ENCODE results near the gene BNIP2. TPM values are rescaled to one million over a fixed set of nuclear protein-coding genes. Genes with fewer than 3 reads are reported as not detected.

Gene BNIP2, protein sequence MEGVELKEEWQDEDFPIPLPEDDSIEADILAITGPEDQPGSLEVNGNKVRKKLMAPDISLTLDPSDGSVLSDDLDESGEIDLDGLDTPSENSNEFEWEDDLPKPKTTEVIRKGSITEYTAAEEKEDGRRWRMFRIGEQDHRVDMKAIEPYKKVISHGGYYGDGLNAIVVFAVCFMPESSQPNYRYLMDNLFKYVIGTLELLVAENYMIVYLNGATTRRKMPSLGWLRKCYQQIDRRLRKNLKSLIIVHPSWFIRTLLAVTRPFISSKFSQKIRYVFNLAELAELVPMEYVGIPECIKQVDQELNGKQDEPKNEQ
- total RNA-seq (59.5 TPM), polyA plus RNA-seq (ENCODE audit: insufficient read depth in 1 of 8, insufficient read length in 8 of 8, low replicate concordance in 1 of 8) (10 to 100 TPM; 30.4 to 59.8 (median 44.5) TPM)
- long read RNA-seq, donor 1, full-length matches to known transcripts: 13 of 13 reads
- long read RNA-seq, donor 1, partial matches to known transcripts: 0 of 13 reads
- long read RNA-seq, donor 1, other reads (novel, unspliced or antisense): 0 of 13 reads
- long read RNA-seq, donor 2, full-length matches to known transcripts: 2 of 2 reads
- long read RNA-seq, donor 2, partial matches to known transcripts: 0 of 2 reads
- long read RNA-seq, donor 2, other reads (novel, unspliced or antisense): 0 of 2 reads
- long read RNA-seq, donor 3, full-length matches to known transcripts: 15 of 452 reads
- long read RNA-seq, donor 3, partial matches to known transcripts: 400 of 452 reads
- long read RNA-seq, donor 3, other reads (novel, unspliced or antisense): 37 of 452 reads
- long read RNA-seq, donor 4, full-length matches to known transcripts: 8 of 8 reads
- long read RNA-seq, donor 4, partial matches to known transcripts: 0 of 8 reads
- long read RNA-seq, donor 4, other reads (novel, unspliced or antisense): 0 of 8 reads
- long read RNA-seq, donor 5, full-length matches to known transcripts: 13 of 13 reads
- long read RNA-seq, donor 5, partial matches to known transcripts: 0 of 13 reads
- long read RNA-seq, donor 5, other reads (novel, unspliced or antisense): 0 of 13 reads
- long read RNA-seq, donor 6, full-length matches to known transcripts: 14 of 2,934 reads
- long read RNA-seq, donor 6, partial matches to known transcripts: 2,860 of 2,934 reads
- long read RNA-seq, donor 6, other reads (novel, unspliced or antisense): 60 of 2,934 reads
- long read RNA-seq, donor 7, full-length matches to known transcripts: 12 of 12 reads
- long read RNA-seq, donor 7, partial matches to known transcripts: 0 of 12 reads
- long read RNA-seq, donor 7, other reads (novel, unspliced or antisense): 0 of 12 reads
- long read RNA-seq, donor 8, full-length matches to known transcripts: 5 of 5 reads
- long read RNA-seq, donor 8, partial matches to known transcripts: 0 of 5 reads
- long read RNA-seq, donor 8, other reads (novel, unspliced or antisense): 0 of 5 reads
- long read RNA-seq, donor 9, full-length matches to known transcripts: 15 of 27 reads
- long read RNA-seq, donor 9, partial matches to known transcripts: 0 of 27 reads
- long read RNA-seq, donor 9, other reads (novel, unspliced or antisense): 12 of 27 reads
- long read RNA-seq, donor 10, full-length matches to known transcripts: 24 of 32 reads
- long read RNA-seq, donor 10, partial matches to known transcripts: 0 of 32 reads
- long read RNA-seq, donor 10, other reads (novel, unspliced or antisense): 8 of 32 reads
- long read RNA-seq, donor 11, full-length matches to known transcripts: 12 of 12 reads
- long read RNA-seq, donor 11, partial matches to known transcripts: 0 of 12 reads
- long read RNA-seq, donor 11, other reads (novel, unspliced or antisense): 0 of 12 reads

DNA sequence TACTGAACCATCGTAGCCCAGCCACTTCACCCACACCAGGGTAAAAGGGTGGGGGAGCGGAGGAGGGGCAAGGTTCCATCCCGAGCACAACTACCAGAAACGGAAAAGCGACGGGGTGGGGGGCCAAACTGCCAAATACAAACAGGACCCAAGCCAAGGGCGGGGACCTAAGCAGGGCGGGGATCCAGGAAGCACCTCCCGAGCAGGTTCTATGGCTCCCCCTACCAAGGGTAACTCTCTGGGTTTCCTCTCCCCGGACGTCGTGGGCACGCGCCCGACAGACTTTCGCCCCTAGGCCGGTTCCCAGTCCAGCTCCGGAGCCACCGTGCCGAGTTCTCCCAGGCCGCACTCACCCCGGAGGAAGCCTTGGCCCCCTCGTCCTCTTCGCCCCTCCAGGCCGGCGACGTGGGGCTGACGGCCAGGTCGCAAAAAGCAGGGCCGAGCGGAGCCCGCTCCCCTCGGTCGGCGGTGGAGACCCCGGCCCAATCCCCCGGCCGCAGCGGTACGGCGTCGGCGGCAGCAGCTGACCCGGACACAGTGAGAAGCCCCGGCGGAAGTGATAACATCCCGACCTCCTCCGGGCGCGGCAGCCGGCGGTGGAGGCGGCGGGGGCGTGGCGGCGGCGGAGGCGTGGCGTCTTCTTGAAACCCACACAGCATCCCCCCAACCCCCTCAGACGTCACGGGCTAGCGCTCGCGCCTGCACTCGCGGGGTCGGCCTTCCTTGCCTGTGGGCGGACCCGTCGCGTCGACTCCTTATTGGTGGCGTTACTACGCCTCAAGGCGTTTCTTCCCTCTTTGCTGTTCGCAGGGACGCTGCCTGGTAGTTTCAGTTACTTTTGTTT, at the start of gene BNIP2:
BNIP2 (minus strand) TSS at position 539 of the 844 bp plus-strand sequence. CDS start 6,863 bp downstream, outside the sequence.
- H3K4me1 ChIP-seq (ENCODE audit: control insufficient read depth, insufficient read depth, low read length): peaks cover 9% of the 10 kb centered on the region
- peak within 1 kb of the TSS; percentile 99 for H3K27ac ChIP-seq (ENCODE audit: low read length)
- H3K27me3 ChIP-seq (ENCODE audit: control insufficient read depth, insufficient read depth, low read length): no peaks in the 10 kb centered on the region
- peak within 1 kb of the TSS; percentile 98 for H3K4me3 ChIP-seq (ENCODE audit: low read length)
- no peaks in the 10 kb centered on the region for H3K9me3 ChIP-seq (replicated peaks; ENCODE audit: control insufficient read depth, low read depth, low read length)
- under 1% methylated on average over 60 of the region's 78 CpGs for WGBS (ENCODE audit: insufficient coverage)
- DNase-seq: peak; percentile 99
- peaks cover 3% of the 10 kb centered on the region for H3K36me3 ChIP-seq (ENCODE audit: control insufficient read depth, insufficient read depth, low read length)

GRCh38 chr15:59738676-59739075, 49.6 kb upstream of the BNIP2 start:
- H3K36me3 ChIP-seq (ENCODE audit: control insufficient read depth, insufficient read depth, low read length): no peaks in the 10 kb centered on the region
- peaks cover 2% of the 10 kb centered on the region for H3K27me3 ChIP-seq (ENCODE audit: control insufficient read depth, insufficient read depth, low read length)
- H3K9me3 ChIP-seq (replicated peaks; ENCODE audit: control insufficient read depth, low read depth, low read length): no peaks in the 10 kb centered on the region
- 100% methylated on average over 3 of the region's 7 CpGs for WGBS (ENCODE audit: insufficient coverage)
- H3K27ac ChIP-seq (ENCODE audit: low read length): no peak overlapping the region
- H3K4me3 ChIP-seq (ENCODE audit: low read length): no peak overlapping the region
- DNase-seq: no peak
- no peaks in the 10 kb centered on the region for H3K4me1 ChIP-seq (ENCODE audit: control insufficient read depth, insufficient read depth, low read length)

GRCh38 chr15:59736181-59736580, 47.1 kb upstream of the BNIP2 start:
- no peaks in the 10 kb centered on the region for H3K36me3 ChIP-seq (ENCODE audit: control insufficient read depth, insufficient read depth, low read length)
- H3K9me3 ChIP-seq (replicated peaks; ENCODE audit: control insufficient read depth, low read depth, low read length): no peaks in the 10 kb centered on the region
- H3K4me3 ChIP-seq (ENCODE audit: low read length): no peak overlapping the region
- DNase-seq: no peak
- 83% methylated on average over 5 of the region's 7 CpGs for WGBS (ENCODE audit: insufficient coverage)
- no peaks in the 10 kb centered on the region for H3K4me1 ChIP-seq (ENCODE audit: control insufficient read depth, insufficient read depth, low read length)
- H3K27me3 ChIP-seq (ENCODE audit: control insufficient read depth, insufficient read depth, low read length): peaks cover 2% of the 10 kb centered on the region
- H3K27ac ChIP-seq (ENCODE audit: low read length): no peak overlapping the region

DNA sequence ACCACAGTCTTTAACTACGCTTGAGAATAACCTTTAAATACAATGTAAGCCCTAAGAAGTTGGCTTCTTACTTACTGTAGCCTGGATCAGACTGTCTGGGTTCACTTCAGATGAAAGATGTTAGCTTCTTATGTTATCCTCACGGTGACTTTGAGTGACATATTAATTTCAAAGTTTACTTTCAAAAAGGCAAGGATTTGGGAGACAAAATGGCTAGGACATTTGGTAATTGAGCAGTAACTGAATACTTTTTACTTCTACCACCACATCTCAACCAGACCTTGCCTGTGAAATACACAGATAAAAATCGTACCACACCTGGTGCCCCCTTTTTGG, 36.0 kb upstream of the BNIP2 start:
- Histone ChIP-seq H3K27ac (ENCODE audit: low read length) (no peak overlapping the region), H3K4me1 (ENCODE audit: control insufficient read depth, insufficient read depth, low read length) (no peaks in the 10 kb centered on the region), H3K36me3 (ENCODE audit: control insufficient read depth, insufficient read depth, low read length) (no peaks in the 10 kb centered on the region), H3K4me3 (ENCODE audit: low read length) (no peak overlapping the region), H3K27me3 (ENCODE audit: control insufficient read depth, insufficient read depth, low read length) (peaks cover 2% of the 10 kb centered on the region), H3K9me3 (replicated peaks; ENCODE audit: control insufficient read depth, low read depth, low read length) (no peaks in the 10 kb centered on the region)
- DNase-seq: no peak
- WGBS (ENCODE audit: insufficient coverage): no CpG with 5 or more reads among the region's 3 CpGs

GRCh38 chr15:59723687-59724346, 34.7 kb upstream of the BNIP2 start:
- H3K9me3 ChIP-seq (replicated peaks; ENCODE audit: control insufficient read depth, low read depth, low read length): no peaks in the 10 kb centered on the region
- H3K36me3 ChIP-seq (ENCODE audit: control insufficient read depth, insufficient read depth, low read length): no peaks in the 10 kb centered on the region
- H3K4me1 ChIP-seq (ENCODE audit: control insufficient read depth, insufficient read depth, low read length): no peaks in the 10 kb centered on the region
- no peak for DNase-seq
- H3K27ac ChIP-seq (ENCODE audit: low read length): no peak overlapping the region
- H3K27me3 ChIP-seq (ENCODE audit: control insufficient read depth, insufficient read depth, low read length): peaks cover 2% of the 10 kb centered on the region
- WGBS (ENCODE audit: insufficient coverage): 67% methylated on average over 3 of the region's 7 CpGs
- no peak overlapping the region for H3K4me3 ChIP-seq (ENCODE audit: low read length)

DNA sequence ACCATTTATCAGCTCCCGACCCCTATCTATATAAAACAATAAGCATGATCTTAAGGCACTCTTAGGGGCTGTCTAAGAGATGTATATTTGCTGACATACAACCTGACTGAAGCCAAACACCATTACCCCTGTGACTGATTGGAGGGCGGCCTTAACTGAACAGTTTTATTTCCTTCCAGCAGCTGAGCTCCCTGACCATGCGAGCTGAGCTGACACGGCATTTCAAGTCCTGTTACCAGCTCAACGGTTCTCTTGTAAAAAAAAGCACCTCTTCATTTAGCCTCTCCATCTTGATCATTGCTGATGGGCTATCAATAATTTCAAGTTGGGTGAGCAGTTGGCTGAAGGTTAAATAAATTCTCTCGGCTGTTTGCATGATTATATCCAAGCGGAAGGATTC, 33.4 kb upstream of the BNIP2 start:
- Histone ChIP-seq H3K4me3 (ENCODE audit: low read length) (no peak overlapping the region), H3K27me3 (ENCODE audit: control insufficient read depth, insufficient read depth, low read length) (peaks cover 2% of the 10 kb centered on the region), H3K36me3 (ENCODE audit: control insufficient read depth, insufficient read depth, low read length) (no peaks in the 10 kb centered on the region), H3K9me3 (replicated peaks; ENCODE audit: control insufficient read depth, low read depth, low read length) (no peaks in the 10 kb centered on the region), H3K27ac (ENCODE audit: low read length) (no peak overlapping the region), H3K4me1 (ENCODE audit: control insufficient read depth, insufficient read depth, low read length) (no peaks in the 10 kb centered on the region)
- WGBS (ENCODE audit: insufficient coverage): 73% methylated on average over 2 of the region's 7 CpGs
- no peak for DNase-seq

DNA sequence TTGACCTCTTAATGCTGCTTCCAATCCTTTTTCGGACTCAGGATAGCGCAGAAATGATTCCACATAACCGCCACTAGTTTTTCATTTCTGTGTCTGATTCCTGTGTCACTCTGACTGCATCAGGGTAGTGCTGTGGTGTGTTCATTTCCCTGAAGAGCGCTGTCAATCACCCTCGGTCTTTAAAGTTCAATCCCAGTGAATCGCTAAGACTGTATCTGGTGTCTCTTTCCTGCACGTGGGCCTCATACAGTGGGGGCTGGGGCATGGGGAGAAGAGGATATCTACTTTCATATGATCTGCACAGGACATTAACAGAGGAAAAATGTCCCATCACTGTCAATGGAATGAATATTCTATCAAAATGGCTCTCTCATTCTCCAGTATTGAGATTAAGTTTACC, 32.9 kb upstream of the BNIP2 start:
- 93% methylated on average over 3 of the region's 7 CpGs for WGBS (ENCODE audit: insufficient coverage)
- no peak overlapping the region for H3K27ac ChIP-seq (ENCODE audit: low read length)
- H3K9me3 ChIP-seq (replicated peaks; ENCODE audit: control insufficient read depth, low read depth, low read length): no peaks in the 10 kb centered on the region
- peaks cover 2% of the 10 kb centered on the region for H3K27me3 ChIP-seq (ENCODE audit: control insufficient read depth, insufficient read depth, low read length)
- H3K4me3 ChIP-seq (ENCODE audit: low read length): no peak overlapping the region
- no peaks in the 10 kb centered on the region for H3K36me3 ChIP-seq (ENCODE audit: control insufficient read depth, insufficient read depth, low read length)
- no peaks in the 10 kb centered on the region for H3K4me1 ChIP-seq (ENCODE audit: control insufficient read depth, insufficient read depth, low read length)
- no peak for DNase-seq

DNA sequence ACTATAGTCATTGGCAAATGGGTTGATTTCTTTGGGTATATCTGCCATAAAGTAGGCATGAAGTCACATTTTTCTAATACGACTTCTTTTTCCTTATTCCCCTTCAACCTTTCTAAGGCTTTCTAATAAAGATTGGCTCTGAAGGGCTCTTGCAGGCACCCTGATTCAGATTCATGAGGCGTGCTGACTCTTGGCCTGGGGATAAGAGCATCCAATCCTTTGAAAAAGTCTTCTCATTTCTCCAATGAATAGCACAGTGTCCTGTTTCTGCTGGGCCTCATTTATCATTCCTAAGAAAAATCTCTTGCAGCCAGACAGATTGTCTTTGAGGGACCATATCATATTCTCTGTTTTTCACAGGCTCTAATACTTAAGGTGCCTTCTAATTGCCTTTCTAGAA, 32.3 kb upstream of the BNIP2 start:
- H3K27ac ChIP-seq (ENCODE audit: low read length): no peak overlapping the region
- 60% methylated on average over 1 of the region's 2 CpGs for WGBS (ENCODE audit: insufficient coverage)

More for the DNA sequence above, 32.3 kb upstream of the BNIP2 start:
- H3K4me3 ChIP-seq (ENCODE audit: low read length): no peak overlapping the region
- H3K4me1 ChIP-seq (ENCODE audit: control insufficient read depth, insufficient read depth, low read length): no peaks in the 10 kb centered on the region
- no peaks in the 10 kb centered on the region for H3K36me3 ChIP-seq (ENCODE audit: control insufficient read depth, insufficient read depth, low read length)
- no peak for DNase-seq
- no peaks in the 10 kb centered on the region for H3K9me3 ChIP-seq (replicated peaks; ENCODE audit: control insufficient read depth, low read depth, low read length)
- H3K27me3 ChIP-seq (ENCODE audit: control insufficient read depth, insufficient read depth, low read length): peaks cover 2% of the 10 kb centered on the region

Measured in muscle of leg (tissue), 16 donors.